ENCODE data around the gene TEX38. TPM values are rescaled to one million over a fixed set of nuclear protein-coding genes. Genes with fewer than 3 reads are reported as not detected.
A peak's percentile ranks its signal among the peaks of the same experiment; 100 is the strongest.

The TEX38 gene
- total RNA-seq, 1 donor from 2014 or later = 0.22 TPM

DNA sequence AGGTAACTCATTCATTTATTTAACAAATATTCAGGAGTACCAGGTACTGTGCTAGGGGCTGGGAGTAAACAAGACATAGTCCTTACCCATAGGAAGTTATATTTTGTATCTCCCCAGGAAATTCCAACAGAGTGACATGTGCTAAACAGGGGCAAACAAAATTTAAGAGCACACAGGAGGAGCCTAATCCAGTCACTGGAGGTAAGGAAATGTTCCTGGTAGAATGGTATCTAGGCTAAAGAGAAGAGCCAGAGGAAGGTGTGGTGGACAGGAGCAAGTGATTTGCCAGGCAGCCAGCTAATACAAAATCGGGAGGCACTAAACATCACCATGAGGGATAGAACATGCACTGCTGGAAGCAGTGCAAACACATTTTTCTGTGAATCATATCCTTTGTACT lies 10.4 kb downstream of the TEX38 start:
- no peak overlapping the region for H3K4me3 ChIP-seq
- TF ChIP-seq, protein P1, sequence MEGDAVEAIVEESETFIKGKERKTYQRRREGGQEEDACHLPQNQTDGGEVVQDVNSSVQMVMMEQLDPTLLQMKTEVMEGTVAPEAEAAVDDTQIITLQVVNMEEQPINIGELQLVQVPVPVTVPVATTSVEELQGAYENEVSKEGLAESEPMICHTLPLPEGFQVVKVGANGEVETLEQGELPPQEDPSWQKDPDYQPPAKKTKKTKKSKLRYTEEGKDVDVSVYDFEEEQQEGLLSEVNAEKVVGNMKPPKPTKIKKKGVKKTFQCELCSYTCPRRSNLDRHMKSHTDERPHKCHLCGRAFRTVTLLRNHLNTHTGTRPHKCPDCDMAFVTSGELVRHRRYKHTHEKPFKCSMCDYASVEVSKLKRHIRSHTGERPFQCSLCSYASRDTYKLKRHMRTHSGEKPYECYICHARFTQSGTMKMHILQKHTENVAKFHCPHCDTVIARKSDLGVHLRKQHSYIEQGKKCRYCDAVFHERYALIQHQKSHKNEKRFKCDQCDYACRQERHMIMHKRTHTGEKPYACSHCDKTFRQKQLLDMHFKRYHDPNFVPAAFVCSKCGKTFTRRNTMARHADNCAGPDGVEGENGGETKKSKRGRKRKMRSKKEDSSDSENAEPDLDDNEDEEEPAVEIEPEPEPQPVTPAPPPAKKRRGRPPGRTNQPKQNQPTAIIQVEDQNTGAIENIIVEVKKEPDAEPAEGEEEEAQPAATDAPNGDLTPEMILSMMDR (IDR thresholded peaks at IDR 0.05; ENCODE audit: borderline replicate concordance) = no peak
- H3K27me3 ChIP-seq (ENCODE audit: low read depth) = no peaks in the 10 kb centered on the region
- H3K27ac ChIP-seq (replicated peaks) = no peak overlapping the region
- no peaks in the 10 kb centered on the region for H3K9me3 ChIP-seq (replicated peaks)
- intact Hi-C loops (cut with micrococcal nuclease) = no loop called here
- no peak for DNase-seq
- H3K4me1 ChIP-seq = peaks cover 19% of the 10 kb centered on the region
- peaks cover 98% of the 10 kb centered on the region for H3K36me3 ChIP-seq

DNA sequence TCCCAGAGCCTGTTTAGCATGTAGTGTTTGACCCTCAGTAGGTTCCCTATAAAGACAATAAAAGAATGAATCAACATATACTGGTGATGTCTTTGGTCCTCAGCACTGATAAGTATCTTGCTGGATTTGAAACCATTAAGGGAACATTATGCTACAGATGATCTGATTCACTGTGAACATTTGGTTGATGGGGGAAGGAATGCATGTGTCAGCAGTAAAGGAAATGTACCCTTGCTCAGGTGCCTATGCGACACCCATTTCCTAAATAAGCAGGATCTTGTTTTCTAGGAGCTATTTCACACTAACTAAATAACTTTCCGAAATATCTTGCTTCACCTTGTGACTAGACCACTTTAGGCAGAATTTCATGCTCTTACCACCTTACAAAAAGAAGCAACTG lies 13.0 kb downstream of the TEX38 start:
- Histone ChIP-seq H3K4me3 (no peak overlapping the region), H3K27me3 (ENCODE audit: low read depth) (no peaks in the 10 kb centered on the region), H3K27ac (replicated peaks) (no peak overlapping the region), H3K4me1 (peaks cover 31% of the 10 kb centered on the region), H3K9me3 (replicated peaks) (no peaks in the 10 kb centered on the region), H3K36me3 (peaks cover 96% of the 10 kb centered on the region)
- intact Hi-C loops (cut with micrococcal nuclease) = no loop called here
- TF ChIP-seq, protein P1 (IDR thresholded peaks at IDR 0.05; ENCODE audit: borderline replicate concordance) = no peak
- DNase-seq = no peak

DNA sequence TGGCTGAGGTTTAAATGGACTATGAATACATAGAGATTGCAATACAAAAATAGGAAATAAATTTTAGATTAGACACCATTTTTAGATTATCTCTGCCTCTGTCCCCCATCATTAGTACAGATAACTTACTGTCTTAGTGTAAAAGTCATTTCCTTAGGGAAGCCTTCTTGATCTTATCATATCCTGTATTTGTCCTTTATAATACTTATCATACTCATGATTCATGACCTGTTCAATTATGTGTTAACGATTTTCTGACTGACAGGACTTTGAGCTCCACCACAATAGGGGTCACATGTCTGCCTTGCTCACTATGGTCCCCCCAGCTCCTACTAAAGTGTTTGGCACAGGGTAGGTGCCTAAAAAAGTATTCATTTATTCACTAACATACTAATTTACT lies 14.6 kb downstream of the TEX38 start:
- Histone ChIP-seq H3K27me3 (ENCODE audit: low read depth) (no peaks in the 10 kb centered on the region), H3K4me3 (no peak overlapping the region), H3K4me1 (peaks cover 38% of the 10 kb centered on the region), H3K27ac (replicated peaks) (no peak overlapping the region), H3K9me3 (replicated peaks) (no peaks in the 10 kb centered on the region), H3K36me3 (peaks cover 96% of the 10 kb centered on the region)
- TF ChIP-seq, protein P1 (IDR thresholded peaks at IDR 0.05; ENCODE audit: borderline replicate concordance) = no peak
- DNase-seq = no peak
- intact Hi-C loops (cut with micrococcal nuclease) = no loop called here

DNA sequence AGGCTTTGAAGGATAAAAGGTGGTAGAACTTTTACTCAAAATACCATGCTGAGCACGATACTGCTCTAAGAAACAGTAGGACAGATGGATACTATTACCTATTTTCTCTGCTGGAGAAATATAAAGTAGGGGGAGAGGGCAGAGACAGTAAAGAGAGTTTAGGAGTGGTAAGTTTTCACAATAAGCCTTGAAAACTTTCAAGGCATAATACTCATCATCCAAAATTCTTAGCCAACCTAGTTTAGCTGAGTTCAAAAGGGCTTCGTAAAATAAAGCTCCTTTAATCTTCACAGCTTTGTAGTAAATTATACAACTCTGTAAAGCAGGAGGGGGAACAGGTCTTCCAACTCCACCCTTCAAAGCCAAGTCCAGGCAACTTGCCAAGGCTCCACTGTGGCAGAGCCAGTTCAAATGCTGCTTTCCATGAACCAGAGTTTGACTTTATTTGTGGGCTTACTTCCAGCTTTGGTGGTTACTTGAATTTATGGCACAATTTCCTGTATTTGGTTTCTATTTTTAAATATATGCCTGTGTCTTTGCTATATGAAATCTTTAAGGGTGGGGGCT lies 15.5 kb downstream of the TEX38 start:
- Histone ChIP-seq H3K4me1 (peaks cover 39% of the 10 kb centered on the region), H3K27ac (replicated peaks) (peak overlapping the region; percentile 25)
- intact Hi-C loops (cut with micrococcal nuclease) = no loop called here

DNA sequence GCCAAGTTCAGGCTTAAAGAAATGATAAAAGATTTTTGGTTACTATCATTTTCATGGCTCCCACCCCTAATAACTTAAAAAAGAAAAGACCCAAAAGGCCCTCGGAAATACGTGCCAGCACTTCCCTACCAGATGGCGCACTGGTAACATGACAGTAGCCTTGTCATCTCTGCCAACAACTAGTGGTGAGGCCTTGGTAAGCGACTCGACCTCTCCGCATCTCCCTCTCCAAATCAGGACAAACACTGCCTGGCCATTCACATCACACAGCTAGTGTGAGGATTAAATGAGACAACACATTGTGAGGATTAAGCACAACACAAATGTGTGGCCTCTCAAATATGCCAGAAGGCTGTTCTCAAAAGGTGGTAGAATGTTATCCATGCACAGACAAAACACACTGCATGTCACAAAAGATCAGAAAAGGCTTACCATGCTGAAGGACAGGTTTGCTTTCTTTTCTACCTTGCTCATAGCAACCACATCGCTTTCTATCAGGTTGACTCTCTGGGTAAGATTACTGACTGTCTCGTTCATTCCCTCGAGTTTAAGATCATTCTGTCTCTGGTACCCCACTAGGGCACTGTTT lies 16.4 kb downstream of the TEX38 start:
- intact Hi-C loops (cut with micrococcal nuclease) = no loop called here
- no peak overlapping the region for H3K4me3 ChIP-seq
- H3K9me3 ChIP-seq (replicated peaks) = no peaks in the 10 kb centered on the region
- H3K36me3 ChIP-seq = peaks cover 87% of the 10 kb centered on the region
- peaks cover 42% of the 10 kb centered on the region for H3K4me1 ChIP-seq
- peak overlapping the region; percentile 25 for H3K27ac ChIP-seq (replicated peaks)
- no peaks in the 10 kb centered on the region for H3K27me3 ChIP-seq (ENCODE audit: low read depth)
- DNase-seq = no peak
- TF ChIP-seq, protein P1 (IDR thresholded peaks at IDR 0.05; ENCODE audit: borderline replicate concordance) = no peak

More for the DNA sequence above, 15.5 kb downstream of the TEX38 start:
- H3K36me3 ChIP-seq = peaks cover 96% of the 10 kb centered on the region
- H3K9me3 ChIP-seq (replicated peaks) = no peaks in the 10 kb centered on the region
- H3K4me3 ChIP-seq = no peak overlapping the region
- no peaks in the 10 kb centered on the region for H3K27me3 ChIP-seq (ENCODE audit: low read depth)
- TF ChIP-seq, protein P1 (IDR thresholded peaks at IDR 0.05; ENCODE audit: borderline replicate concordance) = no peak
- peak; percentile 70 for DNase-seq

All from left ventricle myocardium inferior (tissue), 1 donor.